Colonic mucosa (tissue), 4 donors: ENCODE measurements around the gene RAB39B. TPM values are rescaled to one million over a fixed set of nuclear protein-coding genes. Genes with fewer than 3 reads are reported as not detected.
A peak's percentile ranks its signal among the peaks of the same experiment; 100 is the strongest.

ENCODE experiments used
- DNase-seq: peaks from one replicate; pipeline ENCODE4 v3.0.0-alpha.2; 2020
- H3K27ac ChIP-seq: fragments of 200-600 bp; one replicate; pipeline ENCODE4 v1.8.0; 2021
- H3K27me3 ChIP-seq: fragments of 200-600 bp; one replicate; pipeline ENCODE4 v1.8.0; 2021
- H3K36me3 ChIP-seq: fragments of 200-600 bp; one replicate; pipeline ENCODE4 v1.8.0; 2021
- H3K4me1 ChIP-seq: fragments of 200-600 bp; one replicate; pipeline ENCODE4 v1.8.0; 2021; ENCODE audit warnings: mild to moderate bottlenecking
- H3K4me3 ChIP-seq: fragments of 200-600 bp; one replicate; pipeline ENCODE4 v1.8.0; 2021
- H3K9ac ChIP-seq, 2 donors: one replicate each; pipeline ENCODE4 v1.7.0; 2013; ENCODE audit warnings: control low read depth in 2 of 2, low read depth in 2 of 2, low read length in 2 of 2
- H3K9me3 ChIP-seq: fragments of 200-600 bp; one replicate; pipeline ENCODE4 v1.8.0; 2021
- intact Hi-C: fragments of 100-400 bp; cut with DNase I; formaldehyde crosslinking; loops from one replicate; pipeline ENCODE4 v1.14.1; 2022
- total RNA-seq, 2 donors: library from RNA; stranded (reverse); fragmentation: NEBNext Ultra II Directional in 1 of 2; extraction: Animal tissue kit (Norgen Biotek cat#: 25700) in 1 of 2; gene quantifications; one replicate each; pipeline ENCODE4 v1.2.1, GENCODE V29; 2021
- TF ChIP-seq, protein P1 (sequence below): fragments of 200-600 bp; IDR thresholded peaks from one replicate; pipeline ENCODE4 v1.8.0; 2022; ENCODE audit warnings: antibody characterized with exemption, mild to moderate bottlenecking
- donor health status: healthy.
- donor health status: DM: no; HTN: no; CAD: no.
- donor health status: DM: no; HTN: no; CAD: no.

Gene RAB39B
- total RNA-seq, 2 donors from 2014 or later, result 0.13 to 0.17 TPM

DNA sequence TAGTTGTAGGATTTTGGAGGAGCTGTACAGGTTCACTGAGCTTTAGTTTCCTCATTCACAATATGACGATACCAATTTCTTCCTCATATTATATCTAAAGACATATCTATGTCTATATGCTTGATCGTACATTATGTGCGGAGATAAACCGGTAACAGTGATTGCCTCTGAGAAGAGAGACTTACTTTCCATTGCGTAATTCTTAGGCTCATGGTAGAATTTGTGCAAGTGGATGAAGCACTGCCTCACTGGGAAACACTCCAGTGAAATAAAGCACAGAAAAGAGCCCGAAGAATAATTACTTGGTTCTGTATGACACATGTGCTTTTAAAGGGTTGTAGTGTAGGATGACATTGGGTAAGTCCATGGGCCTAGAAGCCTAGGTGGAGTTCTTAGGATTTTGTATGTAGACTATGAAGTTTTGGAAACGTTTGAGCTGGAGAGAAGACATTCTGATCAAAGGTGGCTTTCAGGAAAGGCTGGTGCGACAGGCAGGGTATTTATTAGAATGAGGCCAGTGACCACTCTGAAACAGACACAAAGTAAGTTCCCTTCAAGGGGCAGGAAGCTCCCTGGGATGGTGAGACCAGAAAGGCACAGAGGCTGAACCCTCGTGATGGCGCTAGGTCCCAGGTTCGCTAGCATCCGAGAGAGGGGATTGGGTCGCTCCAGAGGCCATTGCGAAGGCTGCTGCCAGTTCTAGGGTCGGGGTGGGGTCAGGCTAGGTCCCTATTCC lies 48.7 kb downstream of the RAB39B start:
- TF ChIP-seq, protein P1, sequence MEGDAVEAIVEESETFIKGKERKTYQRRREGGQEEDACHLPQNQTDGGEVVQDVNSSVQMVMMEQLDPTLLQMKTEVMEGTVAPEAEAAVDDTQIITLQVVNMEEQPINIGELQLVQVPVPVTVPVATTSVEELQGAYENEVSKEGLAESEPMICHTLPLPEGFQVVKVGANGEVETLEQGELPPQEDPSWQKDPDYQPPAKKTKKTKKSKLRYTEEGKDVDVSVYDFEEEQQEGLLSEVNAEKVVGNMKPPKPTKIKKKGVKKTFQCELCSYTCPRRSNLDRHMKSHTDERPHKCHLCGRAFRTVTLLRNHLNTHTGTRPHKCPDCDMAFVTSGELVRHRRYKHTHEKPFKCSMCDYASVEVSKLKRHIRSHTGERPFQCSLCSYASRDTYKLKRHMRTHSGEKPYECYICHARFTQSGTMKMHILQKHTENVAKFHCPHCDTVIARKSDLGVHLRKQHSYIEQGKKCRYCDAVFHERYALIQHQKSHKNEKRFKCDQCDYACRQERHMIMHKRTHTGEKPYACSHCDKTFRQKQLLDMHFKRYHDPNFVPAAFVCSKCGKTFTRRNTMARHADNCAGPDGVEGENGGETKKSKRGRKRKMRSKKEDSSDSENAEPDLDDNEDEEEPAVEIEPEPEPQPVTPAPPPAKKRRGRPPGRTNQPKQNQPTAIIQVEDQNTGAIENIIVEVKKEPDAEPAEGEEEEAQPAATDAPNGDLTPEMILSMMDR, result no peak
- intact Hi-C loops, result no loop called here
- peak overlapping the region; percentile 48 to 75 for H3K9ac ChIP-seq

DNA sequence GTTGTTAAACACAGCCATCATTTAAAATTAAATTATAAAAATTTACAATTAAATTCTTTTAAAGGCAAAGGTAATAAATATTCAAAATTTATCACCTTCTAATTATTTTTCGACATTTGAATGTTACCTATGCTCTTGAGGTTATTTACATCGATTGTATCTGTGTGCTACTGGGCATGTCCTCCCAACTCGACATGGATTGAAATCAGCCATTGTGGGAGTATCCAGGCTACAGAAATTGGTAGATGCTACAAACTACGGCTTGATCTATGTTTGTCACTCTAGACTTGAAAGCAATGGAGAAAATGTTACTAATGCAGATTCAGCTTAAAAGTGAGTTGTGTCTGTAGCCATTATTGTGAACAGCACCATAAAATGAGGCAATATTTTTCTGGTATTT lies 50.6 kb downstream of the RAB39B start:
- H3K9me3 ChIP-seq, result no peaks in the 10 kb centered on the region

More for the DNA sequence above, 48.7 kb downstream of the RAB39B start:
- H3K27ac ChIP-seq, result peak overlapping the region; percentile 45
- H3K9me3 ChIP-seq, result no peaks in the 10 kb centered on the region
- H3K27me3 ChIP-seq, result no peaks in the 10 kb centered on the region
- peak overlapping the region; percentile 60 for H3K4me3 ChIP-seq
- no peaks in the 10 kb centered on the region for H3K36me3 ChIP-seq
- DNase-seq, result no peak
- H3K4me1 ChIP-seq, result no peaks in the 10 kb centered on the region

DNA sequence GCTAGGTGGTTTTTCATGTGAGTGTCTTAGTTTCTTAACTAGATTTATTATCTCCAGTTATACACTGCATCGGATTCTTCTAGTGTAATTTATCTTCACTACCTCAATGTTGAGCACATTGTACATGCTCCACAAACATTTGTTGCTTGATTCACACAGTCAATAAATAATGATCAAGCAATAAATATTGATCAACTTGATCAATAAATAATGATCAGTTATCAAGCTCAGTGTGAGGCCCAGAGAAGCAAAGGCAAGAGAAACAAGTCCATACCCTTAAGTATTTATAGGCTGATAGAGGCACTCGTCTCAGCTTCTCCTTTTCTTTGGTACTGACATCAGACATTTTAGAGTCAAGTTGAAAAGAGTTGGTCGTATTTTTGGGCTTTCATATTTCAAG lies 53.1 kb downstream of the RAB39B start:
- Histone ChIP-seq H3K9ac (no peak overlapping the region), H3K9me3 (no peaks in the 10 kb centered on the region), H3K27ac (no peak overlapping the region), H3K27me3 (no peaks in the 10 kb centered on the region), H3K4me3 (no peak overlapping the region), H3K36me3 (no peaks in the 10 kb centered on the region), H3K4me1 (no peaks in the 10 kb centered on the region)
- intact Hi-C loops, result no loop called here
- TF ChIP-seq, protein P1, result no peak
- DNase-seq, result no peak

More for the DNA sequence above, 50.6 kb downstream of the RAB39B start:
- intact Hi-C loops, result no loop called here
- H3K9ac ChIP-seq, result no peak overlapping the region
- H3K27me3 ChIP-seq, result no peaks in the 10 kb centered on the region
- TF ChIP-seq, protein P1, result no peak
- no peak overlapping the region for H3K27ac ChIP-seq
- no peak for DNase-seq
- H3K4me3 ChIP-seq, result no peak overlapping the region
- H3K4me1 ChIP-seq, result no peaks in the 10 kb centered on the region
- H3K36me3 ChIP-seq, result no peaks in the 10 kb centered on the region

Other genes with a start within 250 kb of the RAB39B start
- gene F8, start 241.8 kb downstream of the RAB39B start, total RNA-seq, result 1 to 10 TPM; 2.3 to 3.5 TPM
- gene FUNDC2, start 237.6 kb downstream of the RAB39B start, total RNA-seq, result 10 to 100 TPM; 54.7 to 57.2 TPM
- gene CMC4, start 193.4 kb downstream of the RAB39B start, total RNA-seq, result 1 to 10 TPM; 5.6 to 6.6 TPM
- 10 to 100 TPM; 12.2 to 15.3 TPM for gene MTCP1, start 193.4 kb downstream of the RAB39B start, total RNA-seq
- gene BRCC3, start 193.0 kb downstream of the RAB39B start, total RNA-seq, result 10 to 100 TPM; 45.6 to 45.9 TPM
- 10 to 100 TPM; 39.3 to 54.3 TPM for gene VBP1, start 48.0 kb downstream of the RAB39B start, total RNA-seq
- gene CLIC2, start 70.1 kb upstream of the RAB39B start, total RNA-seq, result 1 to 10 TPM; 3.2 to 9.1 TPM
- gene F8A2, start 117.6 kb upstream of the RAB39B start, total RNA-seq, result 1 to 10 TPM in 1 of 2 donors, not detected in 1; 5.9 TPM
- 10 to 100 TPM in 1 of 2 donors, not detected in 1; 14.6 TPM for gene F8A3, start 194.1 kb upstream of the RAB39B start, total RNA-seq